ENCODE data around the gene PSMD8. TPM values are rescaled to one million over a fixed set of nuclear protein-coding genes. Genes with fewer than 3 reads are reported as not detected.

The PSMD8 gene
- total RNA-seq = 116 TPM

DNA sequence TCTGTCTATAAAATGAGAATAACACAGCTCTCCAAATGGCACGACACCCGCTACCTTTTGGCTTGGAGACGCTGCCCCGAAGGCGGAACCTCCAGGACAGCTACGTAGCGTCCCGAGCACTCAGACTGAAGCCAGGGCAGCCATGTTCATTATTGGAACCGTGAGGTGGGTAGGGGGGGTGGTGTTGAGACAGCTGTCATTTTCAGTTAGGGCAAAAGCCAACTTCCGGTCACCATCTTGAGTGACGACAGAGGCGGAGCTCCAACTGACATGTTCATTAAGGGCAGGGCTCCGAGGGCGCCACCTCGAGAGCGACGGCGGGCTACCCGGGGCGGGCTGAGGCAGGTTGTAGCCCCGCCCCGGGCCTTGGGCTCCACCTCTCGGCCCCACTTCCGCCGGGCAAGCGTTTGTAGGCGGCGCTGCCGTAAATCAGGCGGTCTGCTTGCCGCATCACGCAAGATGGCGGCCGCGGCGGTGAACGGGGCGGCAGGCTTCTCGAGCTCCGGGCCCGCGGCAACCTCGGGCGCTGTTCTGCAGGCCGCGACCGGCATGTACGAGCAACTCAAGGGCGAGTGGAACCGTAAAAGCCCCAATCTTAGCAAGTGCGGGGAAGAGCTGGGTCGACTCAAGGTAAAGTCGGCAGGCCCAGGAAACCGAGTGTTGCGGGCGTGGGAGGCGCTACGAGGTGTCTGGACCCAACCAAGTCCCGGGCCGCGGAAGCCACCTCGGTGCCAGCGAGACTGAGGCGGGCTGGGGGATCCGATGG is at the start of gene PSMD8:
Gene PSMD8 (plus strand): TSS at position 240 of the 766 bp plus-strand sequence. CDS start 31 bp downstream, at position 271.

GRCh38 chr19:38387550-38388348 is 13.4 kb downstream of the PSMD8 start, which contains the start of gene GGN:
GGN (minus strand) TSS chr19:38388034; CDS start chr19:38387261, 773 bp downstream.

GRCh38 chr19:38388349-38389100 is 14.2 kb downstream of the PSMD8 start, which contains the start of gene SPRED3:
SPRED3 (plus strand) TSS chr19:38388697; CDS start chr19:38390303, 1,606 bp downstream.

GRCh38 chr19:38402967-38403674 is 28.8 kb downstream of the PSMD8 start, which contains the start of gene FAM98C:
FAM98C (plus strand) TSS chr19:38403093; CDS start chr19:38403154, 61 bp downstream.

GRCh38 chr19:38425810-38426466 is 51.6 kb downstream of the PSMD8 start, which contains the start of gene RASGRP4:
RASGRP4 (minus strand) TSS chr19:38426219; CDS start chr19:38426091, 128 bp downstream.

DNA sequence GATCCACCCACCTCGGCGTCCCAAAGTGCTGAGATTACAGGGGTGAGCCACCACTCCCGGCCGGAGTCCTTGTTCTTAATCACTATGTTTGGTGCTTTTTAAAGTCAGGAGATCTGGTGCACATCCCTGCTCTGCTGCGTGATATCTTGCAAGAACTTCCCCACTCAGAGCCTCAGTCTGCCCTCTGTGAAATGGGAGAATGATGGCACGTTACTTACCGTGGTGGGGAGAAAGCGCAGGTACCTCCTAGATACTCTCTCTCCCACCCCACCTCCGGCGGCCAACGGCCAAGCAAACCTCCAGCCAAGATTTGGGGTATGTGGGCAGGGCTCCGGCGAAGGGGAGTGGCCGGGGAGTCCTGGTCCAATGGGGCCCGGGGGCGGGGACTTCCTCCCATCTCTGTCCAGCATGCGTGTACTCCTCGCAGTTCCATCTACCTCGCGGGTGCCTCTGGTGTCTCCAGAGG is 58.9 kb downstream of the PSMD8 start, which contains the start of gene RYR1:
Gene RYR1 (plus strand): TSS at position 424 of the 466 bp plus-strand sequence. CDS start 139 bp downstream, outside the sequence.

Other genes starting within 250 kb of the PSMD8 start
- 7.5 TPM for gene DPF1, start 150.3 kb upstream of the PSMD8 start, total RNA-seq
- gene PPP1R14A, start 118.2 kb upstream of the PSMD8 start, total RNA-seq = 4.7 TPM
- gene SPINT2, start 110.0 kb upstream of the PSMD8 start, total RNA-seq = 64.4 TPM
- gene C19orf33, start 70.3 kb upstream of the PSMD8 start, total RNA-seq = 9.2 TPM
- 24.0 TPM for gene YIF1B, start 58.6 kb upstream of the PSMD8 start, total RNA-seq
- 2.4 TPM for gene KCNK6, start 54.7 kb upstream of the PSMD8 start, total RNA-seq
- 3.4 TPM for gene CATSPERG, start 38.7 kb upstream of the PSMD8 start, total RNA-seq
- gene GGN, start 13.5 kb downstream of the PSMD8 start, total RNA-seq = 0.16 TPM
- gene SPRED3, start 14.1 kb downstream of the PSMD8 start, total RNA-seq = 0.38 TPM
- gene FAM98C, start 28.5 kb downstream of the PSMD8 start, total RNA-seq = 18.5 TPM
- 0.93 TPM for gene RASGRP4, start 51.6 kb downstream of the PSMD8 start, total RNA-seq
- 20.4 TPM for gene RYR1, start 59.1 kb downstream of the PSMD8 start, total RNA-seq
- gene MAP4K1, start 243.4 kb downstream of the PSMD8 start, total RNA-seq = 6.2 TPM
- gene EIF3K, start 244.6 kb downstream of the PSMD8 start, total RNA-seq = 330 TPM